SK-N-SH (cell line): ENCODE results near the gene RNF214. TPM values are rescaled to one million over a fixed set of nuclear protein-coding genes. Genes with fewer than 3 reads are reported as not detected.

Experiments
- CTCF ChIA-PET: fragments of 300-600, 350-600 bp; formaldehyde crosslinking; extraction: SDS; loops from one replicate; lab custom pipeline; 2021; lab: Yijun Ruan, JAX
- POLR2A ChIA-PET: fragments of 350-600 bp; sonication (Branson Sonifier 250); formaldehyde crosslinking; extraction: SDS; loops from one replicate; lab custom pipeline; 2020; ENCODE audit warnings: antibody characterized with exemption, inconsistent platforms; lab: Yijun Ruan, JAX
- DNase-seq: peaks from one replicate; pipeline ENCODE4 v3.0.0; 2012
- H2AFZ ChIP-seq: fragments of 200-600 bp; sonication (generic); 2 replicates; pipeline ENCODE4 v1.8.1; 2016; ENCODE audit warnings: antibody characterized with exemption, mild to moderate bottlenecking, low read depth
- H3F3A ChIP-seq: fragments of 200-600 bp; sonication (generic); replicated peaks from 2 replicates; pipeline ENCODE3; 2016; ENCODE audit warnings: antibody characterized with exemption, mild to moderate bottlenecking; ENCODE audit not compliant: insufficient read depth
- H3K27ac ChIP-seq, 2 experiments: fragments of 200-500 bp in 1 of 2; fragments of 200-600 bp in 1 of 2; sonication (Bioruptor generic) in 1 of 2; sonication (generic), shearing (Covaris generic) in 1 of 2; 2 replicates each; pipeline versions ENCODE4 v1.5.1 to v1.6.1; 2014 to 2016; ENCODE audit warnings: low read depth in 2 of 2, inconsistent platforms in 1 of 2, low read length in 1 of 2, mild to moderate bottlenecking in 1 of 2, mixed read lengths in 1 of 2
- H3K27me3 ChIP-seq: fragments of 200-600 bp; sonication (generic), shearing (Covaris generic); 2 replicates; pipeline ENCODE4 v1.6.1; 2016; ENCODE audit warnings: mixed run types; ENCODE audit not compliant: insufficient read depth
- H3K36me3 ChIP-seq, 2 experiments: fragments of 200-500 bp in 1 of 2; fragments of 200-600 bp in 1 of 2; sonication (Bioruptor generic) in 1 of 2; sonication (generic) in 1 of 2; replicated peaks in 1 of 2; 2 replicates each; pipeline versions ENCODE3 to v1.5.1; 2014 to 2016; ENCODE audit warnings: low read length in 1 of 2, mild to moderate bottlenecking in 1 of 2; ENCODE audit not compliant: insufficient read depth in 2 of 2, control insufficient read depth in 1 of 2
- H3K4me1 ChIP-seq, 2 experiments: fragments of 200-500 bp in 1 of 2; fragments of 200-600 bp in 1 of 2; sonication (Bioruptor generic) in 1 of 2; sonication (generic), shearing (Covaris generic) in 1 of 2; 2 replicates each; pipeline versions ENCODE4 v1.5.1 to v1.6.1; 2014 to 2016; ENCODE audit warnings: low read depth in 1 of 2, low read length in 1 of 2, mixed run types in 1 of 2; ENCODE audit not compliant: insufficient read depth in 2 of 2, control insufficient read depth in 1 of 2
- H3K4me2 ChIP-seq: fragments of 200-600 bp; sonication (generic), shearing (Covaris generic); 2 replicates; pipeline ENCODE4 v1.6.1; 2017; ENCODE audit warnings: mixed run types
- H3K4me3 ChIP-seq, 2 experiments: fragments of 200-500 bp in 1 of 2; fragments of 200-600 bp in 1 of 2; sonication (Bioruptor generic) in 1 of 2; sonication (generic), shearing (Covaris generic) in 1 of 2; 2 replicates each; pipeline versions ENCODE4 v1.5.1 to v1.8.1; 2014 to 2016; ENCODE audit warnings: low read depth in 2 of 2, inconsistent platforms in 1 of 2, low read length in 1 of 2, mild to moderate bottlenecking in 1 of 2, mixed read lengths in 1 of 2, moderate library complexity in 1 of 2
- H3K79me2 ChIP-seq: fragments of 200-600 bp; sonication (generic); 2 replicates; pipeline ENCODE4 v1.8.1; 2017; ENCODE audit warnings: mild to moderate bottlenecking; ENCODE audit not compliant: insufficient read depth
- H3K9ac ChIP-seq: fragments of 200-600 bp; sonication (generic); 2 replicates; pipeline ENCODE4 v1.6.1; 2017; ENCODE audit warnings: mixed run types
- H3K9me2 ChIP-seq: fragments of 200-600 bp; sonication (generic); 2 replicates; pipeline ENCODE4 v1.6.1; 2017; ENCODE audit warnings: mixed run types
- H3K9me3 ChIP-seq: fragments of 200-600 bp; sonication (generic); 2 replicates; pipeline ENCODE4 v1.6.1; 2017; ENCODE audit warnings: mixed run types, mild to moderate bottlenecking, moderate library complexity
- H4K20me1 ChIP-seq: fragments of 200-600 bp; sonication (generic); 2 replicates; pipeline ENCODE4 v1.6.1; 2017; ENCODE audit warnings: mild to moderate bottlenecking, mixed run types; ENCODE audit not compliant: insufficient read depth
- CHD2 ChIP-seq: fragments of 150-350 bp; IDR thresholded peaks from 2 replicates; pipeline ENCODE4 v1.6.1; 2018; ENCODE audit warnings: low read length; ENCODE audit not compliant: partially characterized antibody
- EP300 ChIP-seq, 2 experiments: IDR thresholded peaks; 2 replicates each; pipeline versions ENCODE4 v1.4.0 to v1.6.1; 2012; ENCODE audit warnings: borderline replicate concordance in 1 of 2, low read depth in 1 of 2, low read length in 1 of 2
- FOSL2 ChIP-seq: IDR thresholded peaks from 2 replicates; pipeline ENCODE4 v1.4.0; 2012; ENCODE audit warnings: low read depth, mild to moderate bottlenecking, moderate library complexity, borderline replicate concordance
- GABPA ChIP-seq: IDR thresholded peaks from 2 replicates; pipeline ENCODE4 v1.4.0; 2012; ENCODE audit warnings: low read depth, mild to moderate bottlenecking
- GATA2 ChIP-seq: sonication (generic); formaldehyde crosslinking; IDR thresholded peaks from 2 replicates; pipeline ENCODE4 v1.5.0; 2020; ENCODE audit warnings: mild to moderate bottlenecking, missing genetic modification reagents
- JUND ChIP-seq: IDR thresholded peaks from 2 replicates; pipeline ENCODE4 v1.4.0; 2012
- MEF2A ChIP-seq: IDR thresholded peaks from 2 replicates; pipeline ENCODE4 v1.4.0; 2012; ENCODE audit warnings: low read depth, borderline replicate concordance
- MXI1 ChIP-seq: IDR thresholded peaks from 2 replicates; pipeline ENCODE4 v1.6.1; 2012; ENCODE audit warnings: mild to moderate bottlenecking, low read depth, low read length, improper control_type of control experiment
- NFIC ChIP-seq: IDR thresholded peaks from 2 replicates; pipeline ENCODE4 v1.4.0; 2012; ENCODE audit warnings: borderline replicate concordance
- NRF1 ChIP-seq: IDR thresholded peaks from 2 replicates; pipeline ENCODE4 v1.6.1; 2012; ENCODE audit warnings: low read depth, mild to moderate bottlenecking, low read length
- POLR2AphosphoS5 ChIP-seq: IDR thresholded peaks from 2 replicates; pipeline ENCODE4 v1.6.1; 2012; ENCODE audit warnings: low read depth, low read length
- RCOR1 ChIP-seq: fragments of 150-350 bp; IDR thresholded peaks from 2 replicates; pipeline ENCODE4 v1.6.1; 2017; ENCODE audit warnings: antibody characterized with exemption, low read length
- RXRA ChIP-seq: IDR thresholded peaks from 2 replicates; pipeline ENCODE4 v1.4.0; 2012; ENCODE audit warnings: low read depth, mild to moderate bottlenecking, borderline replicate concordance
- SIN3A ChIP-seq: IDR thresholded peaks from 2 replicates; pipeline ENCODE4 v1.6.1; 2012; ENCODE audit warnings: low read depth, mild to moderate bottlenecking, low read length, moderate library complexity, borderline replicate concordance
- TCF12 ChIP-seq: IDR thresholded peaks from 2 replicates; pipeline ENCODE4 v1.4.0; 2012
- TEAD4 ChIP-seq: IDR thresholded peaks from 2 replicates; pipeline ENCODE4 v1.4.0; 2012; ENCODE audit warnings: mild to moderate bottlenecking, borderline replicate concordance; ENCODE audit not compliant: insufficient read depth
- YY1 ChIP-seq: IDR thresholded peaks from 2 replicates; pipeline ENCODE4 v1.4.0; 2012; ENCODE audit warnings: low read depth, mild to moderate bottlenecking
- WGBS: methylation state at CpG from one replicate; pipeline ENCODE4 v1.1.6; 2017; ENCODE audit warnings: low lambda C conversion rate; 5-methylcytosine and 5-hydroxymethylcytosine counted together
- polyA plus RNA-seq, 3 experiments: library from polyadenylated mRNA; depleted of rRNA; stranded (reverse); fragments of >200 nt; gene quantifications; 2 replicates each; pipeline ENCODE4 v1.2.3, GENCODE V29; 2012
- TF ChIP-seq, protein P1 (sequence below): IDR thresholded peaks from 2 replicates; pipeline ENCODE4 v1.4.0; 2012; ENCODE audit warnings: low read depth
- TF ChIP-seq, protein P2 (sequence below): IDR thresholded peaks from 2 replicates; pipeline ENCODE4; 2012
- TF ChIP-seq, protein P3 (sequence below): IDR thresholded peaks from 2 replicates; pipeline ENCODE4 v1.6.1; 2012; ENCODE audit warnings: mild to moderate bottlenecking, low read depth, low read length, moderate library complexity

Gene RNF214
- polyA plus RNA-seq, 1 of the 3 experiments (the other 2 are of a cell fraction) = 15.4 TPM

DNA sequence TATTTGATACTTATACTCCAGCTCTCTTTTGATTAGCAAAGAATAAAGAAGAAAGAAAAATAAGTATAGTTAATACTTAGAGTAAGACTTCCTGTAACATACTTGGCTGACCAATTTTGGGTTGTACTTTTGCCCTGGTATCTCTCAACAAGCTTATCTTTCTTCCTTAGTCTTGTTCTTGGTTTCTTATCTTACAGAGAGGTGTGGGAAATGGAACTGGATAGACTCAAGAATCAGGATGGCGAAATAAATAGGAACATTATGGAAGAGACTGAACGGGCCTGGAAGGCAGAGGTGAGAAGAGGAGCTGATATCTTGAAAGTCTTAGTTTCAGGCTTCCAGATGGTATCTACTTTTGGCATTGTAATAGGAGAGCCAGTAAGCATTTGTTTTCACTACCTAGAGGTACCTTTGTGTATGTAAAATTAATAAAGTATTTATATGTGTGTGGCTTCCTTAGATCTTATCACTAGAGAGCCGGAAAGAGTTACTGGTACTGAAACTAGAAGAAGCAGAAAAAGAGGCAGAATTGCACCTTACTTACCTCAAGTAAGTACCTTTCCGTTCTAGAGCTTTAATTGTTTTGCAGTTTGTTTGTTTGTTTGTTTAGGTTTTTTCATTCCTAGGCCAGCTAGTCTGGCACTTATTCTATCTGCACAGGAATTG, 47.4 kb downstream of the RNF214 start (continued):
- TF ChIP-seq NRF1 = no peak
- no peak for TF ChIP-seq SIN3A
- no peak for TF ChIP-seq MEF2A
- TF ChIP-seq CHD2 = no peak
- no peak for TF ChIP-seq POLR2AphosphoS5
- no peak for TF ChIP-seq NFIC
- TF ChIP-seq GATA2 (CRISPR knock-in tag) = no peak
- TF ChIP-seq MXI1 = no peak
- TF ChIP-seq YY1 = no peak

DNA sequence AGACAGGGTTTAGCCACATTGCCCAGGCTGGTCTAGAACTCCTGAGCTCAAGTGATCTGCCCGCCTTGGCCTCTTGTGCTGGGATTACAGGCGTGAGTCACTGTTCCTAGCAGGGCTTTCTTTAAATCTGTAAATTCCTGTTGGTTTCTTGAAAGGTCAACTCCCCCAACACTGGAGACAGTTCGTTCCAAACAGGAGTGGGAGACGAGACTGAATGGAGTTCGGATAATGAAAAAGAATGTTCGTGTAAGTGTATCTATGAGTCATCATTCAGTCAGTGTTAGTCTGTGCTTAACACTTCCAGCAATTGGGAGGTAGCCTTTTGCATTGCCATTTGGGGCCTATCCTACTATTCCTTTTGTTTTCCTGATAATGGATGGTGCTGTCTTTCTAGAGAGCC, 48.7 kb downstream of the RNF214 start:
- DNase-seq = no peak
- H3K9me2 ChIP-seq = no peaks in the 10 kb centered on the region
- POLR2A ChIA-PET = no interaction called here
- H3K36me3 ChIP-seq = peaks cover 32 to 49% of the 10 kb centered on the region in 2 experiments
- TF ChIP-seq MEF2A (no peak; the same call in 1 of the 2 replicates), RXRA (peak; percentile 76), NRF1 (no peak), TCF12 (peak; percentile 69), POLR2AphosphoS5 (peak; percentile 35; the same call in 1 of the 2 replicates), SIN3A (0 out of 2 replicates have a peak, but pooled peaks have one; percentile 47), RCOR1 (no peak), FOSL2 (peak; percentile 89), NFIC (peak; percentile 15; the same call in 1 of the 2 replicates), GABPA (no peak), JUND (peak; percentile 83), EP300 (IDR thresholded peaks at IDR 0.05; ENCODE audit: borderline replicate concordance in 1 of 2, low read depth in 1 of 2, low read length in 1 of 2) (peak in 1 of 2 experiments; percentile 73; a peak in 2 of 4 replicates), TEAD4 (peak; percentile 54; the same call in 1 of the 2 replicates)
- TF ChIP-seq, protein P1, sequence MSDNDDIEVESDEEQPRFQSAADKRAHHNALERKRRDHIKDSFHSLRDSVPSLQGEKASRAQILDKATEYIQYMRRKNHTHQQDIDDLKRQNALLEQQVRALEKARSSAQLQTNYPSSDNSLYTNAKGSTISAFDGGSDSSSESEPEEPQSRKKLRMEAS = peak; percentile 65
- TF ChIP-seq, protein P2, sequence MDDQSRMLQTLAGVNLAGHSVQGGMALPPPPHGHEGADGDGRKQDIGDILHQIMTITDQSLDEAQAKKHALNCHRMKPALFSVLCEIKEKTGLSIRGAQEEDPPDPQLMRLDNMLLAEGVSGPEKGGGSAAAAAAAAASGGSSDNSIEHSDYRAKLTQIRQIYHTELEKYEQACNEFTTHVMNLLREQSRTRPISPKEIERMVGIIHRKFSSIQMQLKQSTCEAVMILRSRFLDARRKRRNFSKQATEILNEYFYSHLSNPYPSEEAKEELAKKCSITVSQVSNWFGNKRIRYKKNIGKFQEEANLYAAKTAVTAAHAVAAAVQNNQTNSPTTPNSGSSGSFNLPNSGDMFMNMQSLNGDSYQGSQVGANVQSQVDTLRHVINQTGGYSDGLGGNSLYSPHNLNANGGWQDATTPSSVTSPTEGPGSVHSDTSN = peak; percentile 65
- TF ChIP-seq, protein P3, sequence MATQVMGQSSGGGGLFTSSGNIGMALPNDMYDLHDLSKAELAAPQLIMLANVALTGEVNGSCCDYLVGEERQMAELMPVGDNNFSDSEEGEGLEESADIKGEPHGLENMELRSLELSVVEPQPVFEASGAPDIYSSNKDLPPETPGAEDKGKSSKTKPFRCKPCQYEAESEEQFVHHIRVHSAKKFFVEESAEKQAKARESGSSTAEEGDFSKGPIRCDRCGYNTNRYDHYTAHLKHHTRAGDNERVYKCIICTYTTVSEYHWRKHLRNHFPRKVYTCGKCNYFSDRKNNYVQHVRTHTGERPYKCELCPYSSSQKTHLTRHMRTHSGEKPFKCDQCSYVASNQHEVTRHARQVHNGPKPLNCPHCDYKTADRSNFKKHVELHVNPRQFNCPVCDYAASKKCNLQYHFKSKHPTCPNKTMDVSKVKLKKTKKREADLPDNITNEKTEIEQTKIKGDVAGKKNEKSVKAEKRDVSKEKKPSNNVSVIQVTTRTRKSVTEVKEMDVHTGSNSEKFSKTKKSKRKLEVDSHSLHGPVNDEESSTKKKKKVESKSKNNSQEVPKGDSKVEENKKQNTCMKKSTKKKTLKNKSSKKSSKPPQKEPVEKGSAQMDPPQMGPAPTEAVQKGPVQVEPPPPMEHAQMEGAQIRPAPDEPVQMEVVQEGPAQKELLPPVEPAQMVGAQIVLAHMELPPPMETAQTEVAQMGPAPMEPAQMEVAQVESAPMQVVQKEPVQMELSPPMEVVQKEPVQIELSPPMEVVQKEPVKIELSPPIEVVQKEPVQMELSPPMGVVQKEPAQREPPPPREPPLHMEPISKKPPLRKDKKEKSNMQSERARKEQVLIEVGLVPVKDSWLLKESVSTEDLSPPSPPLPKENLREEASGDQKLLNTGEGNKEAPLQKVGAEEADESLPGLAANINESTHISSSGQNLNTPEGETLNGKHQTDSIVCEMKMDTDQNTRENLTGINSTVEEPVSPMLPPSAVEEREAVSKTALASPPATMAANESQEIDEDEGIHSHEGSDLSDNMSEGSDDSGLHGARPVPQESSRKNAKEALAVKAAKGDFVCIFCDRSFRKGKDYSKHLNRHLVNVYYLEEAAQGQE = peak; percentile 57; the same call in 1 of the 2 replicates
- TF ChIP-seq, all 33 proteins: peak for 12
- H3K4me1 ChIP-seq = peaks cover 0 to 28% of the 10 kb centered on the region in 2 experiments; a peak in 2 of 4 replicates
- WGBS = 19% methylated on average over 6 of the region's 6 CpGs
- H4K20me1 ChIP-seq = no peaks in the 10 kb centered on the region; the same call in 1 of the 2 replicates
- peaks cover 36% of the 10 kb centered on the region for H3F3A ChIP-seq
- no peak overlapping the region for H3K4me3 ChIP-seq
- no peaks in the 10 kb centered on the region for H3K27me3 ChIP-seq
- peak overlapping the region; percentile 65 for H3K4me2 ChIP-seq
- H3K79me2 ChIP-seq = peaks cover 3% of the 10 kb centered on the region
- peak overlapping the region; percentile 47; the same call in 1 of the 2 replicates for H3K9ac ChIP-seq
- CTCF ChIA-PET = no interaction called here
- H3K27ac ChIP-seq = peak overlapping the region; percentile 16 to 86; a peak in 3 of 4 replicates
- H3K9me3 ChIP-seq = no peaks in the 10 kb centered on the region
- H2AFZ ChIP-seq = no peak overlapping the region
